Activated CD4-positive, alpha-beta memory T cell treated with anti-CD3 and anti-CD28 coated beads, Interleukin-2, amount 10 ng/mL, durations not matched to agents 7 days and 5 days (primary cell): ENCODE results near the gene NRGN. TPM values are rescaled to one million over a fixed set of nuclear protein-coding genes. Genes with fewer than 3 reads are reported as not detected.

Experiments
- CTCF ChIA-PET: fragments of 350-600 bp; sonication (Branson Sonifier 250); formaldehyde crosslinking; loops from one replicate; lab custom pipeline; 2021; ENCODE audit warnings: antibody characterized with exemption, inconsistent platforms; lab: Charles Lee
- POLR2A ChIA-PET: fragments of 350-600 bp; sonication (Branson Sonifier 250); formaldehyde crosslinking; loops from one replicate; lab custom pipeline; 2021; ENCODE audit warnings: antibody characterized with exemption; lab: Charles Lee
- DNase-seq: peaks from one replicate; pipeline ENCODE4 v3.0.0-alpha.2; 2020
- H3K27ac Mint-ChIP-seq: one replicate; pipeline ENCODE4 v1.8.0; 2021; ENCODE audit warnings: mild to moderate bottlenecking, mixed read lengths
- H3K27me3 Mint-ChIP-seq: one replicate; pipeline ENCODE4 v1.8.0; 2021; ENCODE audit warnings: mixed read lengths
- H3K36me3 Mint-ChIP-seq: one replicate; pipeline ENCODE4 v1.8.0; 2021; ENCODE audit warnings: low read depth, mixed read lengths
- H3K4me1 Mint-ChIP-seq: one replicate; pipeline ENCODE4 v1.8.0; 2021; ENCODE audit warnings: mixed read lengths
- H3K4me3 Mint-ChIP-seq: one replicate; pipeline ENCODE4 v1.8.0; 2021; ENCODE audit warnings: mild to moderate bottlenecking, mixed read lengths
- H3K9me3 Mint-ChIP-seq: one replicate; pipeline ENCODE4 v1.8.0; 2021; ENCODE audit warnings: mixed read lengths
- total RNA-seq, 2 experiments: library from RNA; stranded (reverse); gene quantifications; one replicate each; pipeline ENCODE4 v1.2.3, GENCODE V29; 2021

NRGN gene
- total RNA-seq, 2 experiments from 2014 or later: 7.3 to 8.4 TPM

- DNase-seq: no peak
- H3K27me3 Mint-ChIP-seq: peaks cover 14% of the 10 kb centered on the region
- CTCF ChIA-PET: interaction anchor here (0.9 to 5.8 kb wide), 11 partner anchors 11 to 101 kb away, joined by 3 to 60 read pairs (median 8); partner anchors contain the start of genes ESAM, MSANTD2, SIAE and SPA17
Measured at GRCh38 chr11:124745270-124745834, 5.6 kb downstream of the NRGN start.

GRCh38 chr11:124745835-124746620, 6.3 kb downstream of the NRGN start:
- peaks cover 32% of the 10 kb centered on the region for H3K4me1 Mint-ChIP-seq
- peak overlapping the region; percentile 89 for H3K27ac Mint-ChIP-seq
- peak overlapping the region; percentile 95 for H3K4me3 Mint-ChIP-seq
- ChIA-PET POLR2A (interaction anchor here (0.9 to 2.3 kb wide), 11 partner anchors 10 to 208 kb away, joined by 3 to 12 read pairs (median 4); partner anchors contain the start of genes CCDC15, MSANTD2, SIAE and SPA17), CTCF (interaction anchor here (0.8 to 5.8 kb wide), 27 partner anchors 9 to 631 kb away, joined by 3 to 60 read pairs (median 6); partner anchors contain the start of genes ESAM, MSANTD2, SIAE and SPA17)
- H3K9me3 Mint-ChIP-seq: no peaks in the 10 kb centered on the region
- no peaks in the 10 kb centered on the region for H3K36me3 Mint-ChIP-seq
- DNase-seq: peak; percentile 50
- peaks cover 9% of the 10 kb centered on the region for H3K27me3 Mint-ChIP-seq

More at GRCh38 chr11:124745270-124745834, 5.6 kb downstream of the NRGN start:
- Mint-ChIP-seq H3K4me1 (peaks cover 36% of the 10 kb centered on the region), H3K9me3 (no peaks in the 10 kb centered on the region), H3K4me3 (peak overlapping the region; percentile 51), H3K36me3 (no peaks in the 10 kb centered on the region), H3K27ac (no peak overlapping the region)
- POLR2A ChIA-PET: interaction anchor here (1.2 to 2.3 kb wide), 5 partner anchors 13 to 122 kb away, joined by 3 to 12 read pairs (median 5); partner anchors contain the start of genes MSANTD2 and TBRG1

GRCh38 chr11:124746621-124747243, 7.0 kb downstream of the NRGN start:
- ChIA-PET POLR2A (interaction anchor here (0.9 to 2.3 kb wide), 12 partner anchors 9 to 207 kb away, joined by 3 to 12 read pairs (median 4); partner anchors contain the start of genes CCDC15, MSANTD2, SIAE and SPA17), CTCF (interaction anchor here (0.5 to 5.8 kb wide), 30 partner anchors 9 to 768 kb away, joined by 3 to 60 read pairs (median 4); partner anchors contain the start of genes ESAM, MSANTD2, SIAE and SPA17)
- peaks cover 8% of the 10 kb centered on the region for H3K27me3 Mint-ChIP-seq
- DNase-seq: peak; percentile 83
- H3K27ac Mint-ChIP-seq: peak overlapping the region; percentile 89
- H3K4me3 Mint-ChIP-seq: peak overlapping the region; percentile 95
- no peaks in the 10 kb centered on the region for H3K36me3 Mint-ChIP-seq
- peaks cover 32% of the 10 kb centered on the region for H3K4me1 Mint-ChIP-seq
- no peaks in the 10 kb centered on the region for H3K9me3 Mint-ChIP-seq

GRCh38 chr11:124747406-124748099, 7.8 kb downstream of the NRGN start:
- H3K9me3 Mint-ChIP-seq: no peaks in the 10 kb centered on the region
- peaks cover 32% of the 10 kb centered on the region for H3K4me1 Mint-ChIP-seq
- ChIA-PET POLR2A (interaction anchor here (1.3 to 2.3 kb wide), 6 partner anchors 9 to 206 kb away, joined by 4 to 12 read pairs (median 6); partner anchors contain the start of genes CCDC15, MSANTD2 and TBRG1), CTCF (interaction anchor here (0.5 to 5.8 kb wide), 20 partner anchors 11 to 767 kb away, joined by 3 to 60 read pairs (median 7); partner anchors contain the start of genes ESAM, MSANTD2, SIAE and SPA17)
- peaks cover 7% of the 10 kb centered on the region for H3K27me3 Mint-ChIP-seq
- H3K4me3 Mint-ChIP-seq: peak overlapping the region; percentile 95
- H3K36me3 Mint-ChIP-seq: no peaks in the 10 kb centered on the region
- DNase-seq: no peak
- H3K27ac Mint-ChIP-seq: no peak overlapping the region

- H3K4me1 Mint-ChIP-seq: peaks cover 32% of the 10 kb centered on the region
- ChIA-PET CTCF (interaction anchor here (0.6 to 4.0 kb wide), 3 partner anchors 10 to 88 kb away, joined by 4 to 19 read pairs (median 6); no protein-coding TSS in a partner anchor), POLR2A (interaction anchor here (2.0 kb wide), 1 partner anchor 15 kb away, joined by 5 read pairs; no protein-coding TSS in a partner anchor)
- peaks cover 5% of the 10 kb centered on the region for H3K27me3 Mint-ChIP-seq
- H3K36me3 Mint-ChIP-seq: no peaks in the 10 kb centered on the region
- no peak for DNase-seq
- no peak overlapping the region for H3K4me3 Mint-ChIP-seq
- no peak overlapping the region for H3K27ac Mint-ChIP-seq
- no peaks in the 10 kb centered on the region for H3K9me3 Mint-ChIP-seq
Measured at GRCh38 chr11:124748100-124748418, 8.3 kb downstream of the NRGN start.

GRCh38 chr11:124748481-124749343, 9.0 kb downstream of the NRGN start:
- Mint-ChIP-seq H3K4me1 (peaks cover 32% of the 10 kb centered on the region), H3K27me3 (peaks cover 2% of the 10 kb centered on the region), H3K27ac (no peak overlapping the region), H3K36me3 (no peaks in the 10 kb centered on the region), H3K9me3 (no peaks in the 10 kb centered on the region), H3K4me3 (no peak overlapping the region)
- no peak for DNase-seq
- POLR2A ChIA-PET: interaction anchor here (1.3 to 2.0 kb wide), 2 partner anchors 14 to 21 kb away, joined by 4 to 5 read pairs; no protein-coding TSS in a partner anchor
- CTCF ChIA-PET: interaction anchor here (0.6 to 4.0 kb wide), 5 partner anchors 9 to 127 kb away, joined by 3 to 19 read pairs (median 6); no protein-coding TSS in a partner anchor

- Mint-ChIP-seq H3K27me3 (peaks cover 4% of the 10 kb centered on the region), H3K4me3 (no peak overlapping the region), H3K9me3 (no peaks in the 10 kb centered on the region), H3K27ac (no peak overlapping the region), H3K36me3 (no peaks in the 10 kb centered on the region), H3K4me1 (peaks cover 32% of the 10 kb centered on the region)
- ChIA-PET POLR2A (interaction anchor here (1.3 kb wide), 1 partner anchor 20 kb away, joined by 4 read pairs; no protein-coding TSS in a partner anchor), CTCF (interaction anchor here (1.6 to 4.0 kb wide), 2 partner anchors 8 to 10 kb away, joined by 3 to 19 read pairs; partner anchors contain the start of gene NRGN)
- DNase-seq: no peak
Measured at GRCh38 chr11:124749912-124750311, 10.2 kb downstream of the NRGN start.

GRCh38 chr11:124751391-124751740, 11.6 kb downstream of the NRGN start:
- Mint-ChIP-seq H3K4me1 (peaks cover 32% of the 10 kb centered on the region), H3K27me3 (peaks cover 10% of the 10 kb centered on the region), H3K27ac (no peak overlapping the region), H3K36me3 (no peaks in the 10 kb centered on the region), H3K9me3 (no peaks in the 10 kb centered on the region), H3K4me3 (no peak overlapping the region)
- no peak for DNase-seq
- ChIA-PET CTCF (interaction anchor here (1.6 kb wide), 1 partner anchor 11 kb away, joined by 3 read pairs; the partner anchor contains the start of gene NRGN), POLR2A (interaction anchor here (1.6 kb wide), 1 partner anchor 11 kb away, joined by 4 read pairs; the partner anchor contains the start of gene ESAM)

GRCh38 chr11:124751741-124752470, 12.2 kb downstream of the NRGN start, which contains the start of gene VSIG2:
TSS of gene VSIG2 (minus strand) at chr11:124752255. CDS start at chr11:124752137, 118 bp downstream.
- CTCF ChIA-PET: interaction anchor here (0.7 to 1.6 kb wide), 4 partner anchors 12 to 1121 kb away, joined by 3 to 17 read pairs (median 3); partner anchors contain the start of gene NRGN
- Mint-ChIP-seq H3K27ac (no peak within 1 kb of the TSS), H3K4me3 (peak within 1 kb of the TSS; percentile 21), H3K36me3 (no peaks in the 10 kb centered on the region), H3K27me3 (peaks cover 15% of the 10 kb centered on the region), H3K9me3 (no peaks in the 10 kb centered on the region), H3K4me1 (peaks cover 30% of the 10 kb centered on the region)
- DNase-seq: no peak
- POLR2A ChIA-PET: interaction anchor here (1.6 kb wide), 1 partner anchor 11 kb away, joined by 4 read pairs; the partner anchor contains the start of gene ESAM

- Mint-ChIP-seq H3K27me3 (peaks cover 21% of the 10 kb centered on the region), H3K36me3 (no peaks in the 10 kb centered on the region), H3K4me3 (peak overlapping the region; percentile 21), H3K4me1 (peaks cover 28% of the 10 kb centered on the region), H3K27ac (no peak overlapping the region), H3K9me3 (no peaks in the 10 kb centered on the region)
- ChIA-PET POLR2A (interaction anchor here (1.5 to 1.6 kb wide), 2 partner anchors 10 to 47 kb away, joined by 4 to 5 read pairs; partner anchors contain the start of genes ESAM and MSANTD2), CTCF (interaction anchor here (0.7 to 2.3 kb wide), 4 partner anchors 11 to 591 kb away, joined by 3 to 17 read pairs (median 7); partner anchors contain the start of gene NRGN)
- DNase-seq: no peak
Measured at GRCh38 chr11:124752471-124753102, 12.8 kb downstream of the NRGN start.
